Neuronal stem cell (in vitro differentiated cells): Measurements from ENCODE around the gene CLEC18A.
"Not testable (repeated sequence)": the region's sequence is repeated elsewhere in the genome, so short reads cannot be mapped to it uniquely, and the experiment has no call there.

Source experiments
- DNase-seq: peaks from one replicate; pipeline ENCODE4 v3.0.0-alpha.2; 2013; ENCODE audit warnings: low spot score
- H2AFZ ChIP-seq: one replicate; pipeline ENCODE4 v1.6.1; 2013; ENCODE audit warnings: mild to moderate bottlenecking, low read length, inconsistent platforms
- H2AK5ac ChIP-seq: 2 replicates; pipeline ENCODE4 v1.6.1; 2013; ENCODE audit warnings: low read depth, mild to moderate bottlenecking, inconsistent platforms, low read length, moderate library complexity, mixed read lengths
- H2BK120ac ChIP-seq: 2 replicates; pipeline ENCODE4 v1.6.1; 2013; ENCODE audit warnings: low read depth, mild to moderate bottlenecking, inconsistent platforms, low read length, moderate library complexity, mixed read lengths
- H2BK12ac ChIP-seq: one replicate; pipeline ENCODE4 v1.6.1; 2013; ENCODE audit warnings: low read length, inconsistent platforms
- H2BK15ac ChIP-seq: 2 replicates; pipeline ENCODE4 v1.6.1; 2013; ENCODE audit warnings: mild to moderate bottlenecking, low read length, inconsistent platforms, mixed read lengths
- H2BK5ac ChIP-seq: one replicate; pipeline ENCODE4 v1.6.1; 2013; ENCODE audit warnings: inconsistent platforms, mild to moderate bottlenecking, low read length, moderate library complexity
- H3K14ac ChIP-seq: one replicate; pipeline ENCODE4 v1.6.1; 2013; ENCODE audit warnings: low read length, inconsistent platforms
- H3K18ac ChIP-seq: 2 replicates; pipeline ENCODE4 v1.6.1; 2013; ENCODE audit warnings: low read length, inconsistent platforms
- H3K23ac ChIP-seq: 2 replicates; pipeline ENCODE4 v1.6.1; 2013; ENCODE audit warnings: low read depth, mild to moderate bottlenecking, mixed read lengths, low read length, inconsistent platforms; ENCODE audit not compliant: poor library complexity
- H3K27ac ChIP-seq: replicated peaks from 3 replicates; pipeline ENCODE4 v1.5.1; 2013; ENCODE audit warnings: low read length, inconsistent platforms
- H3K27me3 ChIP-seq, 3 experiments: 2 replicates each; pipeline ENCODE4 v1.6.1; 2013; ENCODE audit warnings: low read length in 3 of 3, mild to moderate bottlenecking in 2 of 3, inconsistent platforms in 1 of 3, low read depth in 1 of 3, mixed read lengths in 1 of 3, moderate library complexity in 1 of 3; ENCODE audit not compliant: control insufficient read depth in 3 of 3, insufficient read depth in 3 of 3
- H3K36me3 ChIP-seq, 2 donors: replicated peaks in 1 of 2; 2 replicates each; pipeline ENCODE4 v1.6.1; 2013; ENCODE audit warnings: low read length in 2 of 2; ENCODE audit not compliant: control insufficient read depth in 2 of 2, insufficient read depth in 2 of 2
- H3K4ac ChIP-seq: 2 replicates; pipeline ENCODE4 v1.6.1; 2013; ENCODE audit warnings: inconsistent platforms, mild to moderate bottlenecking, low read length, moderate library complexity
- H3K4me1 ChIP-seq, 2 donors: 1 replicate in 1 of 2; 2 replicates in 1 of 2; pipeline ENCODE4 v1.6.1; 2013; ENCODE audit warnings: low read length in 2 of 2, low read depth in 1 of 2; ENCODE audit not compliant: control insufficient read depth in 2 of 2, insufficient read depth in 1 of 2
- H3K4me2 ChIP-seq: one replicate; pipeline ENCODE4 v1.6.1; 2013; ENCODE audit warnings: mild to moderate bottlenecking, low read length, inconsistent platforms; ENCODE audit not compliant: insufficient read depth, poor library complexity, severe bottlenecking
- H3K4me3 ChIP-seq, 2 donors: 2 replicates each; pipeline ENCODE4 v1.5.1; 2013; ENCODE audit warnings: low read length in 2 of 2, mild to moderate bottlenecking in 2 of 2, inconsistent platforms in 1 of 2, moderate library complexity in 1 of 2
- H3K79me1 ChIP-seq: one replicate; pipeline ENCODE4 v1.6.1; 2013; ENCODE audit warnings: low read depth, mild to moderate bottlenecking, inconsistent platforms, low read length, moderate library complexity
- H3K9ac ChIP-seq: one replicate; pipeline ENCODE4 v1.6.1; 2013; ENCODE audit warnings: mild to moderate bottlenecking, low read depth, low read length, inconsistent platforms; ENCODE audit not compliant: poor library complexity
- H3K9me3 ChIP-seq, 2 donors: replicated peaks in 1 of 2; 2 replicates each; pipeline versions ENCODE3 to v1.6.1; 2013; ENCODE audit warnings: low read length in 2 of 2, mild to moderate bottlenecking in 2 of 2, inconsistent platforms in 1 of 2, low read depth in 1 of 2, mixed read lengths in 1 of 2, moderate library complexity in 1 of 2; ENCODE audit not compliant: control insufficient read depth in 2 of 2, insufficient read depth in 1 of 2
- H4K8ac ChIP-seq: one replicate; pipeline ENCODE4 v1.6.1; 2013; ENCODE audit warnings: low read depth, mild to moderate bottlenecking, inconsistent platforms, low read length, moderate library complexity
- H4K91ac ChIP-seq: one replicate; pipeline ENCODE4 v1.6.1; 2013; ENCODE audit warnings: low read length, low read depth, mild to moderate bottlenecking, inconsistent platforms; ENCODE audit not compliant: poor library complexity
- WGBS, 2 donors: extraction: QIAGEN DNeasy Blood & Tissue Kit; methylation state at CpG; one replicate each; pipeline ENCODE4 v1.1.7; 2013; ENCODE audit warnings: missing lambda C conversion rate in 2 of 2, mixed read lengths in 1 of 2; ENCODE audit not compliant: insufficient read length in 2 of 2, insufficient replicate concordance in 1 of 2; ENCODE audit errors: extremely low coverage in 2 of 2; 5-methylcytosine and 5-hydroxymethylcytosine counted together

CLEC18A gene

GRCh38 chr16:69952572-69953355, 1.6 kb downstream of the CLEC18A start:
- H3K79me1 ChIP-seq, H4K91ac ChIP-seq, DNase-seq, H3K4me3 ChIP-seq, H2BK5ac ChIP-seq, H3K9me3 ChIP-seq, H3K27ac ChIP-seq, H2BK120ac ChIP-seq, H3K36me3 ChIP-seq, H3K18ac ChIP-seq, H3K4me1 ChIP-seq, H3K9ac ChIP-seq, H3K14ac ChIP-seq, H3K23ac ChIP-seq, H3K4me2 ChIP-seq, H4K8ac ChIP-seq, H2AFZ ChIP-seq, H2BK15ac ChIP-seq, H3K27me3 ChIP-seq, H2BK12ac ChIP-seq, H2AK5ac ChIP-seq, H3K4ac ChIP-seq: not testable (repeated sequence)
- no CpG with 5 or more reads among the region's 24 CpGs for WGBS, 2 donors

- H4K8ac ChIP-seq, H2AFZ ChIP-seq, H2AK5ac ChIP-seq, H3K4me1 ChIP-seq, H3K4me2 ChIP-seq, H2BK120ac ChIP-seq, H4K91ac ChIP-seq, H3K9ac ChIP-seq, H3K27me3 ChIP-seq, H3K14ac ChIP-seq, H3K4me3 ChIP-seq, H2BK12ac ChIP-seq, H3K9me3 ChIP-seq, H3K36me3 ChIP-seq, H3K4ac ChIP-seq, H2BK15ac ChIP-seq, DNase-seq, H3K23ac ChIP-seq, H3K27ac ChIP-seq, H2BK5ac ChIP-seq, H3K79me1 ChIP-seq: not testable (repeated sequence)
- peak overlapping the region; percentile 48 for H3K18ac ChIP-seq
- no CpG with 5 or more reads among the region's 13 CpGs for WGBS, 2 donors
Measured at GRCh38 chr16:69954241-69954640, 3.1 kb downstream of the CLEC18A start.

DNA sequence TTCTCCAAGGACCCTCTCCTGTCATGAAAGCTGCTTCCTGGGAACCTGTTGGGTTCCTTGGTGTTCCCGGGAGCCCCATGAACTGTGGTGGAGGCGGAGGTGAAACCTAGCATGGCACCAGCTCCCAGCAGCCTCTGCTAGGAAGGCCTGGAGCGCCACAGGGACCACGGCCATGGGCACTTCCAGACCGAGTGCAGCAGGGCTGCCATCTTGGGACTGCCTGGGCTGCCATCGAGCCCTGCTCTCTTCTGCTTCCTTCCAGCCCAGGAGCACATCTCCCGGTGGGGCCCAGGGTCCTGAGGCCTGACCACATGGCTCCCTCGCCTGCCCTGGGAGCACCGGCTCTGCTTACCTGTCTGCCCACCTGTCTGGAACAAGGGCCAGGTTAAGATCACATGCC, 12.2 kb downstream of the CLEC18A start:
- H4K8ac ChIP-seq, H2BK12ac ChIP-seq, H3K27me3 ChIP-seq, H3K23ac ChIP-seq, H2BK120ac ChIP-seq, H2BK15ac ChIP-seq, H3K4me1 ChIP-seq, H2AFZ ChIP-seq, H2AK5ac ChIP-seq, H3K9ac ChIP-seq, H3K9me3 ChIP-seq, H3K4me2 ChIP-seq, DNase-seq, H3K4me3 ChIP-seq, H3K14ac ChIP-seq, H3K4ac ChIP-seq, H4K91ac ChIP-seq, H3K18ac ChIP-seq, H2BK5ac ChIP-seq, H3K36me3 ChIP-seq, H3K27ac ChIP-seq, H3K79me1 ChIP-seq: not testable (repeated sequence)
- WGBS, 2 donors = no CpG with 5 or more reads among the region's 9 CpGs

DNA sequence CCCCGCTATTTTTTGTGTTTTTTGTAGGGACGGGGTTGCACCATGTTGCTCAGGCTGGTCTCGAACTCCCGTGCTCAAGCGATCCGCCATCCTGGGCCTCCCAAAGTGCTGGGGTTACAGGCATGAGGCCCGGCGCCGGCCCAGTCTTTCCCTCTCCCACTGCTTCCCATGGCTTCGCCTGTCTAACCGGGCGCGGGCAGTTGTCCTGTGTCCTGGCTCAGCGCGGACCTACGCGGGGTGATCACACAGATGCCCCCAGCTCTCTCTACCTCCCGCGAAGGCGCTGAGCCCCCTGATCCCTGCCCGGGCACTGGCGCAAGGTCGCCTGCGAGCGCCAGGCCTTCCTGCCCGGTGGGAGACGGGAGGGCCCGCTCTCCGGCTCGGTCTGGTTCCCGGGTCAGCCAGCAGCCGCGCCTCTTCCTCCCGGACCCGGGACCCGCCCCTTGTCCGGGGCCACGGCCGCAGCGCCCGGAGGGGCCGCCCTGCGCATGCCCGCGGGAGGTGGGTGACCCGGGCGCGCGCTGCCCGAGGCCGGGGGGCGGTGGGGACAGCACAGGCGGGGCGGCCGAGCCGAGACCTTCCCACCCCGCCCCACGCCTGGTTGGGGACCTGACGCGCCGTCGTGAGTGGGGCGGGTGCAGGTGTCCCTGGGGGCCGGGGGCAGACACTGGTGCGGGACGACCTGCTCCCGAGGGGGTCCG, 14.0 kb downstream of the CLEC18A start:
- H2BK5ac ChIP-seq, H2BK120ac ChIP-seq, H3K27me3 ChIP-seq, H2AK5ac ChIP-seq, H3K4me1 ChIP-seq, DNase-seq, H3K79me1 ChIP-seq, H3K9ac ChIP-seq, H3K14ac ChIP-seq, H3K36me3 ChIP-seq, H3K4me3 ChIP-seq, H2BK12ac ChIP-seq, H4K91ac ChIP-seq, H3K23ac ChIP-seq, H4K8ac ChIP-seq, H3K9me3 ChIP-seq, H3K4ac ChIP-seq, H2BK15ac ChIP-seq, H3K18ac ChIP-seq, H2AFZ ChIP-seq, H3K27ac ChIP-seq: not testable (repeated sequence)
- WGBS, 2 donors = no CpG with 5 or more reads among the region's 68 CpGs
- peak overlapping the region; percentile 11 for H3K4me2 ChIP-seq
